Femur (tissue), 1 donor: ENCODE data around the gene CADPS.

Experiments
- DNase-seq: peaks from one replicate; pipeline ENCODE4 v3.0.0-alpha.2; 2017

The CADPS gene

DNA sequence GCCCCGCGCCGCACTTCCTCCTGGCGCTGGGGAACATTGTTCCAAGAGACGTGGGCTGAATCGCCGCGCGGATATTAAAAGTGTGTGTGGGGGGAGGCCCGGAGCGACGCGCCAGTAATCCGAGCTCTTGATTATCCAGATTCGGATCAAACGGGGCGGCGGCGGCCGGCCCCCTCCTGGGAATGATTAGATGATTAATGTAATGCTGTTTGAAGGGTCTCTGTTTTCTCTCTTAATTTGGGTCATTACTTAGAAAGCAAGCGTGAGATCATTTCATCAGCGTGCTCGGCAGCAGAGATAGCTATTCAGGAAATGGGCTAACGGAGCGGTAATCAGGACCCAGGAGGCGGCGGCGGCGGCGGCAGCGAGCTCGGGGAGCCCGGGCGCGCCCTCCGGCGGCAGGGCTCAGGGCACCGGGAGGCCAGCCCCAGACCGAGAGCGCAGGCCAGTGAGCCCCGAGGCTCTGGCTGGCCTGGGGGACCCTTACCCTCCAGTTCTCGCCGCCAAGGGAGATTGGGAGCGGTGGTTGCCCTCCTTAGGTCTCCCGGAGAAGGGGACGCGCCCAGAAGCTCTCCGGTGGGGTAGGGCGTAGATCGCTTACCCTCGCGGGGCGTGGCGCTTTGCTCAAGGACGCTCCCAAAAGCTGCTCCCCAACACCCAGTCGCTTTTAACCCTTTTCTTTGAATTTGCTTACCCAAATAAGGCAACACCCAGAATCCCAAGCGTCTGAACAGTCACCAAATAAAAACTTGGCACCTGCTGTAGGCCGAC lies 506.3 kb downstream of the CADPS start:
- DNase-seq = no peak

DNA sequence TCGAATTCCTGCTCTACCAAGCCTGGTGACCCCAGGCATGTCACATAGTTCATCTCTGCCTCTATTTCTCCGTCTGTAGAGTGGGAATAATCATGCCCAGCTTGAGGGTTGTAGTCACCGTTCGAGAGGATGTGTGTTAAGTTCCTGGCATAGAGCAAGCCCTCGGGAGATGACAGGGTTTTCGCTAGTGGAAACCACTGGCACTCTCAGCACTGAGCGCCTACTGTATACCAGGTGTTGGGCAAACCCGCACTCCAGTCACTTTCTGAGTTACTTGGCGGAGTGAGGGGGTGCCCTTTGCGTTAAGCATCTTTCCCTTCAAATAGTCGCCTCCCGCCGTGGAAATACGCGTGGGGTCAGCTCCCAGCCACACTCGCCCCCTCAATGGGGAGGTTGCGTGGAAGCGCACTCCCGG lies 506.9 kb downstream of the CADPS start:
- DNase-seq = no peak

DNA sequence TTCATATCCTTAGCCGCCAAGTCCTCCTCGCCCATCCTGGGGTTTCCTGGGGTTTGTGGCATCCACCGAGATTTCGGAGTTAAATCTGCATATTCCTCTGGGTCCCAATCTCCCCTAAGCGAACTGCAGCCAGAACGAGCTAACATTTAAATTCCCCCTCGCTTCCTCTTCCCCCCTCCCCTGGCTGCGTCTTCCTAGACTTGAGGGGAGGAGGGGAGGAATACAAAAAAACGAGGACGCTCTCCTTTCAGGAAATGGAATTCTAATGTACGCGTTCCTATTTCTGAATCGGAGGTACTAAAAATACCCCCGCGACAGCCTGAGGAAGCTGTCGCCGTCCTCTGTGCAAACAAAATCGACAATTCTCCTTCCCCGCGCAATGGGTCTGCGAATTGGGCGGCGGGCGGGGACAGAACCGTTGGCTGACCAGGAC lies 507.4 kb downstream of the CADPS start:
- DNase-seq = no peak

DNA sequence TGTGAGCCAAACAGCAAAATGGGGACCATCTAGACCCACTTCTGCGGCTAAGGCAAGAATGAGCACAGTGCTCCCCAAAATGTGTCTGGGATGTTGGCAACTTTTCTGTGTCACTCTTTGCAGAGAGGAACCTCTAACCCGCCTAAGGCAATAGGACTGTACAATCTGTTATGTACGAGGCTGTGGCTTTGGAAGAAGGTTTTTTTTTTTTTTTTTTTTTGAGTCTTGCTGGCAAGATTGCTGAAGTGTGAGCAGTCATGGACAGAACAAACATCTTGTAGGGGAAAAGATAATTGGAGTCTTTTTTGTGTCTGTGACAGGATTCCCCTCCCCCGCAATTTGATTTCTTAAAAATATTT lies 509.1 kb downstream of the CADPS start:
- DNase-seq = no peak

DNA sequence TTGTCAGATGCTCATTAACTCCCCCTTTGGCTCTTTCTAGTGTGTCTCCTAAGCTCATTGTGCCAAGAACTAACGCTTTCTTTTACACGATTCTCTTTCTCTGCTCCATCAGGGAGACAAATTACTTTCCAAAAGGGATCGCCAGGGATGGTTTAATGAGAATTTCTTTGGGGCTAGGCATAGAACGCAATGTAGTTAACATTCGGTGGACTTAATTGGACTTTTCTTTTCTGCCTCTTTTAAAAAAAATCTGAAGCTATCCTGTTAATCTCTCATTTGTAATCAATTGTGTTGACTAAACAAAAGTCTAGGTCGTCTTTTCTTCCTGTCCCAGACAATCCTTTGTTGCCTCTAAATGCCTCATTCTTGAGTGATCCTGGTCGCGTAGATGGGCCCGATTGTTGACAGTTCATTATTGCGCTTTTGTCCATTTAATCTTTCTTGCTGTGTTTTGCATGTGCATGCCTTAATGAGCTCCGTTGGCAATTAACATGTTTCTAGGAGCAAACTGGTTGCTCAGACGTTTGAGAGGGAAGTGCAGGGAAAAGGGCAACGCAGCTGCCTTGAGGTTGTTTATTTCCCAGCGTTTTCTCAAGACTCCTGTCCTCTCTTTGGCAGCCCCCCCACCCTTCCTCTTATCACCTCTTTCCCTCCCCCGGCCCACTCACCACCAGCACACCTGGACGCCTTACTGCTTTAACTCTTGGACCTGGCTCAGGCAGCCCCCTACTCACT lies 509.7 kb downstream of the CADPS start:
- no peak for DNase-seq

DNA sequence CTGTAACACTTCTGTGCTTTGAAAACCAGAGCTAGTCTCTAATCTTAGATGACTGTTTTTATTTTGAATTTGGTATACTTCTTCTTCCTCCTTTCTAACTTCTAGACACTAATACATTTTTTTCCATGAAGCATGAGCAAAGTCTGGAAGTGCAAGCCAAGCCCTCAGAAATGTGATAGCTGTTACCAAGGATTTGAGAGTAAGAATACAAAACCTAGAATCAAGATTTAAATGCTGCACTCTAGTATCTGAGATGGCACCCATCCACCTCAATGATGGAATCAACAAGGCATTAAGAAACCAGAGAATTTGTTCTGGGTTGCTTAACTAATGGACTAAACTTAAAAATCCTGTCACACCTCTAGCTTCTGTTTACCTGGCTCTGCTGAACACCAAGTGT lies 511.0 kb downstream of the CADPS start:
- no peak for DNase-seq

DNA sequence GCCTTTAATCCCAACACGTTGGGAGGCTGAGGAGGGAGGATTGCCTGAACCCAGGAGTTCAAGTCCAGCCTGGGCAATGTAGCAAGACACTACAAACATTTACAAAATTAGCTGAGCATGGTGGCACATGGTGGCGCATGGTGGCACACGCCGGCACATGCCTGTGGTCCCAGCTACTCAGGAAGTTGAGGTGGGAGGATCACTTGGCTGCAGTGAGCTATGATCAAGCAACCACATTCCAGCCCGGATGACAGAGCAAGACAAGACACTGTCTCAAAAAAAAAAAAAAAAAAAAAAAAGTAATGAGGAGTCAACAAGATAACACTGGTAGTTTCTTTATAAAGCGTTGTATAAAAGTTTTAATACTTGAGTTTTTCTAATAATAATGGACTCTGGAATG lies 511.9 kb downstream of the CADPS start:
- no peak for DNase-seq

DNA sequence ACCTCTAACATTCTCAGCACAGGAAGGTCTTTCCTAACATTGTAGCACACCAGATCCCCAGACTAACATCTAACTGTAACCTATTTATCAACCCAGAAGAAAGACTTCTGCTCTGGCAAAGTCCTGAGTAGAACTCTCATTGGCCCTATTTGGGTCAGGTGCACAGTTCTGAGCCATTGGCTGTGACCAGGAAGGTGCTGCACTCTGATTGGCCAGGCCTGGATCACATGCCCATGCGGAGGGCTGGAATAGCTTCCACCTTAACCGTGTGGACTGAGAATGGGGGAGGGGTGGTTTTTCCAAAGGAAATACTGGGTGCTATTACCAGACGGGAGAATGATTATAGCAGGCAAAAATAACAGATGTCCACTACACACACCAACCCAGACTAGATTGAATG lies 513.4 kb downstream of the CADPS start:
- no peak for DNase-seq

DNA sequence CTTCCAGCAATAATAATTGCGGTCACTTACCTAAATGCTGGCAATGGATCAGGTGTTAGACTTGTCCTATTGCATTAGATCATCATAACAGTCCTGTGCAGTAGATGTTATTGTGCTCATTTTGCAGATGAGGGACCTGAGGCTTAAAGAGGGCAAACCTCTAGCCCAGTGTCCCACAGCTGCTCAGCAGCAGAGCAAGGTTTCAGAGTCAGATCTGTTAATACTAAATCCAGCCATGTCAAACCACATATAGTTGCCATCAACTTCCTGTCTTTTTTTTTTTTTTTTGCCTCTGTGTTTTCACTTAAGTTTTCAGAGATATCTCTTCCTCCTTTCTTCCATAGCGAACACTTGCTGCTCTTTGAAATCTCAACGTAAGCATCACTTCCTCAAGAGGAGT lies 514.0 kb downstream of the CADPS start:
- DNase-seq = no peak

DNA sequence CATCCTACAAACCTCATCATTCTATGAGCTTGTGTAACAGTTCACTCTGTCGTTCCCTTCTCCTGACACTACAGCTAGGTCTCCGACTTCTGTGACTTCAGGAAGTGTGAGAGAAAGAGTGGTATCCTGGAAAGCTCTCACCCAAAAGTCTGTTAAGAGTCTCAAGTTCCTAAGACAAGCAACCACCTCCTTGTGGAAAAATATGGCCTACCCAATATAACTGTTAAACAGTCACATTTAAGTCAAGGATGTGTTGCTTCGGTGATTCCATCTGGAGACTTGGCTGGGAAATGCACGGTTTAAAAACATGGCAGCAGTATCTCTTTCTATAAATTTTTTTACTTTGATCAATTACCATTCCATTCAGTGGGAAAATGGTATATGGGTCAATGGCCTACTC lies 515.7 kb downstream of the CADPS start:
- no peak for DNase-seq

DNA sequence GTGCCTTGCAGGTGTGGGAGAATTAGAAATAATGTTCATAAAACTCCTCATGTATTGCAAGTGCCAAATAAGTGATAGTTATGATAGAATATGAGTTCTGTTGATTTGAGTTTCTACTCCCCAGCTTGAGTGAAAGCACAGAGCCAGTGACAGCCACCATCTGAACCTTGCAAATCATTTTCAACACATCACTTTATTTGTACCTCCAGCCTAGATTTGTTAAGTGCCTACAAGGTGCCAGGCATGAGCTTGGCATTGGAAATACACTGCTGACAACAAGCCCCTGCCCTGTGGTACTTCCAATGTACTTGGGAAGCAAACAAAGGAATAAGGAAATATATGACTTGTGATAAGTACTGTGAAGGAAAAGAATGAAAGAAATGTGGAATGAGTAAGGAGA lies 518.9 kb downstream of the CADPS start:
- no peak for DNase-seq

DNA sequence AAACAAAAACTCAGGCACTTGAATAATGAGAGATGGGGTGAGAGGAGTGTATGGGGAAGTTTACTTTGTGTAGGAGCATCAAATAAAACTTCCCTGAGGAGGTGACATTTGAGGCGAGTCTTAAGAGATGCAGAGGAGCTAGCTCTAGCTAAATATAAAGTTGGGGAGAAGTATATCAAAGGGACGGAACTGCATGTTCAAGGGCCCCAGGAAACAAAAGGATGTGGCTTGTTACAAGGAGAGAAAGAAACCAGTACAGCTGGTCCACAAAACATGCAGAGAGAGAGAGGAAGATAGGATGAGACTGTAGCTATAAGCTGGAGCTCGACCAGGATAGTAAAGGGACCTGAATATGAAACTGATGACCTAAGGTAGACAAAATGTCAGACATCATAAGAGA lies 519.5 kb downstream of the CADPS start:
- DNase-seq = no peak
